Gastrocnemius medialis (tissue), 4 donors: Measurements from ENCODE around the gene PWWP2A. TPM values are rescaled to one million over a fixed set of nuclear protein-coding genes. Genes with fewer than 3 reads are reported as not detected.
A peak's percentile ranks its signal among the peaks of the same experiment; 100 is the strongest.

ENCODE experiments used
- ATAC-seq, 2 donors: fragments of 150-250 bp; one replicate each; pipeline ENCODE4 v1.9.1; 2016
- DNase-seq, 2 donors: peaks; one replicate each; pipeline ENCODE4 v3.0.0-alpha.2; 2019
- H3K27ac ChIP-seq, 4 donors: fragments of 200-600 bp; sonication (generic); 1 replicate in 1 of 4; 2 replicates in 3 of 4; pipeline ENCODE4 v1.5.1; 2016 to 2018; ENCODE audit warnings: mild to moderate bottlenecking in 2 of 4, moderate library complexity in 1 of 4
- H3K27me3 ChIP-seq, 3 donors: fragments of 200-600 bp; sonication (generic) in 2 of 3; 1 replicate in 1 of 3; 2 replicates in 2 of 3; pipeline versions ENCODE4 v1.5.1 to v1.6.0; 2016 to 2019; ENCODE audit warnings: mild to moderate bottlenecking in 1 of 3, moderate library complexity in 1 of 3
- H3K36me3 ChIP-seq, 2 donors: fragments of 200-600 bp; sonication (generic) in 1 of 2; one replicate each; pipeline ENCODE4 v1.5.1; 2017 to 2018
- H3K4me1 ChIP-seq, 2 donors: fragments of 200-600 bp; sonication (generic) in 1 of 2; one replicate each; pipeline ENCODE4 v1.5.1; 2016 to 2017; ENCODE audit warnings: mild to moderate bottlenecking in 2 of 2
- H3K4me3 ChIP-seq, 4 donors: fragments of 200-600 bp; sonication (generic) in 3 of 4; 1 replicate in 1 of 4; 2 replicates in 3 of 4; pipeline ENCODE4 v1.5.1; 2016 to 2019; ENCODE audit warnings: mild to moderate bottlenecking in 2 of 4
- H3K9me3 ChIP-seq, 3 donors: fragments of 200-600 bp; sonication (generic) in 2 of 3; 1 replicate in 1 of 3; 2 replicates in 2 of 3; pipeline ENCODE4 v1.5.1; 2016 to 2019
- POLR2A ChIP-seq, 2 donors: fragments of 450-650 bp; IDR thresholded peaks; one replicate each; pipeline ENCODE4 v1.6.1; 2017; ENCODE audit warnings: antibody characterized with exemption in 2 of 2, mild to moderate bottlenecking in 2 of 2, moderate library complexity in 2 of 2
- in situ Hi-C, 4 donors: fragments of 200-750 bp; cut with MboI; loops; one replicate each; pipeline versions ENCODE4 v1.15.0 to v1.8.0; 2017; ENCODE audit warnings: low sequenced_read_pairs in 4 of 4
- intact Hi-C: fragments of 100-400 bp; cut with DNase I; formaldehyde crosslinking; loops from one replicate; pipeline ENCODE4 v1.15.1; 2023; ENCODE audit warnings: low total_unique reads
- total RNA-seq, 4 donors: library from RNA; depleted of rRNA; stranded (reverse); fragments of >200 nt; gene quantifications; one replicate each; pipeline versions ENCODE4 v1.1.0 to v1.2.3, GENCODE V29; 2016
- TF ChIP-seq, protein P1 (sequence below), 5 experiments: fragments of 450-650 bp in 3 of 5; fragments of 200-600 bp in 2 of 5; sonication (generic) in 2 of 5; IDR thresholded peaks in 4 of 5; conservative IDR thresholded peaks in 1 of 5; 1 replicate in 4 of 5; 2 replicates in 1 of 5; pipeline ENCODE4 v1.5.1; 2016 to 2019; ENCODE audit warnings: antibody characterized with exemption in 5 of 5, mild to moderate bottlenecking in 3 of 5, moderate library complexity in 3 of 5

PWWP2A gene
- total RNA-seq, 4 donors from 2014 or later, result 5.4 to 13.3 (median 8.6) TPM

DNA sequence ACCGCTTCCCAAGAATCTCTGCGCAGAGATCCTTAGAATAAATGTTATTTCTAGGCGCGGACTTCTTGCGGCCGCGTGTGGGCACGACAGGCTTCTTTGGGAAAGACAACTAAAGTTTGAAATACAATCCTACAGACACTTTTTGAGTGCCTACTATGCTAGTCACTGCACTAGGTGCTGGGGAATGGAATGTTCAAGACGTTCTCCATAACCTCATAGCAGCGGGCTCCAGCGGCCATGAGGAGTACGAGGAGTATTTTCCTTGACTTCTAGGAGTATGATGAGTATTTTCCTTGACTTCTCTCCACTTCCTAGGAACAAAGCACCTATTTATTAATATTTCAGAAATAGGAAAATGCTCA, 636 bp upstream of the PWWP2A start:
- DNase-seq (no peak), ATAC-seq (peak; percentile 30 to 32)
- Histone ChIP-seq H3K27me3 (no peaks in the 10 kb centered on the region), H3K27ac (peak overlapping the region; percentile 56 to 82 (median 73)), H3K9me3 (no peaks in the 10 kb centered on the region), H3K4me3 (peak overlapping the region; percentile 40 to 50 (median 44)), H3K36me3 (peaks cover 0 to 14% of the 10 kb centered on the region in 2 donors), H3K4me1 (peaks cover 8 to 15% of the 10 kb centered on the region in 2 donors)
- in situ Hi-C loops (loop anchor here in 1 of 4 donors (10.0 kb wide), 1 partner anchor 95 kb away; no protein-coding TSS in a partner anchor), intact Hi-C loops (loop anchor here (1.0 to 5.0 kb wide), 5 partner anchors 45 to 297 kb away; partner anchors contain the start of genes SLU7 and TTC1)
- no peak for TF ChIP-seq POLR2A (IDR thresholded peaks at IDR 0.05)
- TF ChIP-seq, protein P1, sequence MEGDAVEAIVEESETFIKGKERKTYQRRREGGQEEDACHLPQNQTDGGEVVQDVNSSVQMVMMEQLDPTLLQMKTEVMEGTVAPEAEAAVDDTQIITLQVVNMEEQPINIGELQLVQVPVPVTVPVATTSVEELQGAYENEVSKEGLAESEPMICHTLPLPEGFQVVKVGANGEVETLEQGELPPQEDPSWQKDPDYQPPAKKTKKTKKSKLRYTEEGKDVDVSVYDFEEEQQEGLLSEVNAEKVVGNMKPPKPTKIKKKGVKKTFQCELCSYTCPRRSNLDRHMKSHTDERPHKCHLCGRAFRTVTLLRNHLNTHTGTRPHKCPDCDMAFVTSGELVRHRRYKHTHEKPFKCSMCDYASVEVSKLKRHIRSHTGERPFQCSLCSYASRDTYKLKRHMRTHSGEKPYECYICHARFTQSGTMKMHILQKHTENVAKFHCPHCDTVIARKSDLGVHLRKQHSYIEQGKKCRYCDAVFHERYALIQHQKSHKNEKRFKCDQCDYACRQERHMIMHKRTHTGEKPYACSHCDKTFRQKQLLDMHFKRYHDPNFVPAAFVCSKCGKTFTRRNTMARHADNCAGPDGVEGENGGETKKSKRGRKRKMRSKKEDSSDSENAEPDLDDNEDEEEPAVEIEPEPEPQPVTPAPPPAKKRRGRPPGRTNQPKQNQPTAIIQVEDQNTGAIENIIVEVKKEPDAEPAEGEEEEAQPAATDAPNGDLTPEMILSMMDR (IDR thresholded peaks at IDR 0.05 in 4 of 5, conservative IDR thresholded peaks at IDR 0.05 in 1 of 5), result peak in 2 of 5 experiments; percentile 35 to 39

DNA sequence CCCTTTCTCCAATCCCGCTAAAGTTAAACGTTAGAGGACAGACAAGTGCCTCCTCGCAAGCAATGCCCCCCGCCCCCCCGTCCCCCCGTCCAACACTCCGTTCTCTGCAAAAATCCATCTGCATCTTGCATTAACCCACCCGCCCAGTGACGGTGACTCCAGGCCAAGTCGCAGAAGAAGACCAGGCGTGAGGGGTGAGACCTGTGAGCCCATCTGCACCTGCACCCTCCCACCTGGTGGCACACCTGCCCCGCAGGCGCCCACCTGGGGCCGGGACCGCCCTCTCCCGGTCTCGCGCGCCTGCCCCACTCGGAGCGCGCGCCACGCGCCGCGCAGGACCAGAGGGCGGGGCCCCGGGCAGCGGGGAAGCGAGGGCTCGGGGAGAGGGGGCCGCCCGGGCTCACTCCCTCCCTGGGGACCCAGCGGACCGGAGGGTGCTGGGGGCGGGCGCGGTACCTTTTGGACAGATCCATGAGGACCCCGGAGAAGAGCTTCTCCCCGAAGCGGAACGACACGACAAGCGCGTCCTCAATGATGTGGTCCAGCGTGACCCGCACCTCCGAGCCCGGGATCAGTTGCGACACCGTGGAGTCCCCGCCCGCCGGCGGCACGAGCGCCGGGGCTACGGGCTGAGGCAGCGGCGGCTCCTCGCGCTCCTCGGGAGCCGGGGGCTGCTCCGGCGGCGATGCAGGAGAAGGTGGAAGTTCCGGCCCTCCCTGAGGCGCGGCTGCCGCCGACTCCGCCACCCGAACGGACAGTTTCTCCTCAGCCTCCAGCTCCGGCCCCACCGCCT, 705 bp downstream of the PWWP2A start:
- ATAC-seq (peak; percentile 27 to 28), DNase-seq (peak; percentile 13 to 49)
- H3K27ac ChIP-seq, result peak overlapping the region; percentile 85 to 99 (median 98)
- peaks cover 0 to 14% of the 10 kb centered on the region in 2 donors for H3K36me3 ChIP-seq
- intact Hi-C loops (loop anchor here (1.0 to 5.0 kb wide), 5 partner anchors 46 to 299 kb away; partner anchors contain the start of genes SLU7 and TTC1), in situ Hi-C loops (loop anchor here in 1 of 4 donors (10.0 kb wide), 1 partner anchor 94 kb away; no protein-coding TSS in a partner anchor)
- peaks cover 8 to 15% of the 10 kb centered on the region in 2 donors for H3K4me1 ChIP-seq
- H3K27me3 ChIP-seq, result no peaks in the 10 kb centered on the region
- no peaks in the 10 kb centered on the region for H3K9me3 ChIP-seq
- no peak for TF ChIP-seq POLR2A (IDR thresholded peaks at IDR 0.05)
- TF ChIP-seq, protein P1 (IDR thresholded peaks at IDR 0.05 in 4 of 5, conservative IDR thresholded peaks at IDR 0.05 in 1 of 5), result no peak
- H3K4me3 ChIP-seq, result peak overlapping the region; percentile 70 to 98 (median 94)

DNA sequence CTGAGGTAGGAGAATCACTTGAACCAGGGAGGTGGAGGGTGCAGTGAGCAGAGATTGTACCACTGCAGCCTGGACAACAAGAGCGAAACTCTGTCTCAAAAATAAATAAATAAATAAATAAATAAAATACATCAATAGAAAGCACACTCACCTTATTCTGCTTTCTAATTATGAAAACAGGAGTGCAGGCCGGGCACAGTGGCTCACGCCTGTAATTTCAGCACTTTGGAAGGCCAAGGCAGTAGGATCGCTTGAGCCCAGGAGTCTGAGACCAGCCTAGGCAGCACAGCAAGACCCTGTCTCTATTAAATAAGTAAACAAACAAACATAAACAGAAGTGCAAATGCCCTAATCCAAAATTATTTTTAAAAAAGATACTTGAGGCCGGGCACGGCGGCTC, 2.3 kb downstream of the PWWP2A start:
- Histone ChIP-seq H3K9me3 (no peaks in the 10 kb centered on the region), H3K27ac (no peak overlapping the region), H3K4me3 (no peak overlapping the region), H3K27me3 (no peaks in the 10 kb centered on the region), H3K4me1 (peaks cover 8 to 15% of the 10 kb centered on the region in 2 donors), H3K36me3 (peaks cover 0 to 23% of the 10 kb centered on the region in 2 donors)
- TF ChIP-seq, protein P1 (IDR thresholded peaks at IDR 0.05 in 4 of 5, conservative IDR thresholded peaks at IDR 0.05 in 1 of 5), result no peak
- TF ChIP-seq POLR2A (IDR thresholded peaks at IDR 0.05), result no peak
- in situ Hi-C loops (loop anchor here in 1 of 4 donors (10.0 kb wide), 1 partner anchor 92 kb away; no protein-coding TSS in a partner anchor), intact Hi-C loops (loop anchor here (5.0 kb wide), 3 partner anchors 95 to 300 kb away; partner anchors contain the start of gene SLU7)
- DNase-seq (no peak), ATAC-seq (no peak)

GRCh38 chr5:160108124-160108523, 11.1 kb downstream of the PWWP2A start:
- Histone ChIP-seq H3K4me3 (no peak overlapping the region), H3K36me3 (peaks cover 0 to 14% of the 10 kb centered on the region in 2 donors), H3K9me3 (no peaks in the 10 kb centered on the region), H3K27ac (no peak overlapping the region), H3K4me1 (no peaks in the 10 kb centered on the region), H3K27me3 (no peaks in the 10 kb centered on the region)
- TF ChIP-seq, protein P1 (IDR thresholded peaks at IDR 0.05 in 4 of 5, conservative IDR thresholded peaks at IDR 0.05 in 1 of 5), result no peak
- no peak for TF ChIP-seq POLR2A (IDR thresholded peaks at IDR 0.05)
- intact Hi-C loops (no loop called here), in situ Hi-C loops (no loop called here)
- DNase-seq (no peak), ATAC-seq (no peak)
